AG10803 (cell line): ENCODE measurements around the gene SNRNP35.
A peak's percentile ranks its signal among the peaks of the same experiment; 100 is the strongest.
"Not testable (repeated sequence)": the region's sequence is repeated elsewhere in the genome, so short reads cannot be mapped to it uniquely, and the experiment has no call there.

ENCODE experiments used
- DNase-seq: peaks from one replicate; pipeline ENCODE4 v3.0.0; 2010; ENCODE audit warnings: low read depth
- H3K4me3 ChIP-seq: 2 replicates; pipeline ENCODE4 v1.5.1; 2011; ENCODE audit warnings: mild to moderate bottlenecking, low read length, control low read depth
- TF ChIP-seq, protein P1 (sequence below): conservative IDR thresholded peaks from 2 replicates; pipeline ENCODE4 v1.5.1; 2011; ENCODE audit warnings: mild to moderate bottlenecking, low read length, control low read depth, inconsistent platforms

Gene SNRNP35

DNA sequence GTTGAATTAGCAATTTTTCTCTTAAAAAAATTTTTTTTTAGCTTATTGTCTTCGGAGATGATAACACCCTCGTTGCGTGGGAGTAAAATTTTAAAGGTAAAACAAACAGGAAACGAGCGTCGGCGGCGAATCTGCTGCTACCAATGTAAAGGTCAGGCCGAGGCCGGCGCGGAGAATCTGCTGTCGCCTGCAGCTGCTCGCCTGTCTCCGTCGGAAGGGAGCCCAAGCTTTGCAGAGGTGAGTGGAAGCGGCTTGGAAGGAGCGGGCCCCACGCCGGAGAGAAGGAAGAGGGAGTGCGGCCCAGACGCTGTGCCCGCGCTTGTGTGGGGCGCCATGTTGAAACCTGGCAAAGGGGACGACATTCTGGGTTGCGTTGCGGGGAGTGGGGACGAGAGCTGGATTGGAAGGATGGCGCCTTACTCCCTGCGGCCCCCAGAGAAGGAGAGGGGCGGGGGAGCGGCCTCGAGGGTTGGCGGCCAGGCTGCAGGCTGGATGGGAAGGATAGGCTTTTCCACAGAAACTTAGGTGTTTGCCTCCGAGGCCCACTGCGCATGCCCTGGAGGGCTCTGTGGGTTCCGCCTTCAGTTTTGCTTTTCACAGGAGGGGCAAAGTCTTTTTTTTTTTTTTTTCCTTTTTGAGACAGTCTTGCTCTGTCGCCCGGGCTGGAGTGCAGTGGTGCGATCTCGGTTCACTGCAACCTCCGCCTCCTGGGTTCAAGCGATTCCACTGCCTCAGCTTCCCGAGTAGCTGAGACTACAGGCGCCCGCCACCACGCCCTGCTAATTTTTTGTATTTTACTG lies at the start of gene SNRNP35:
Gene SNRNP35 (plus strand): TSS at position 160 of the 800 bp plus-strand sequence. CDS start 7,402 bp downstream, outside the sequence.
- peak within 1 kb of the TSS; percentile 89 for H3K4me3 ChIP-seq
- DNase-seq: peak; percentile 87
- TF ChIP-seq, protein P1, sequence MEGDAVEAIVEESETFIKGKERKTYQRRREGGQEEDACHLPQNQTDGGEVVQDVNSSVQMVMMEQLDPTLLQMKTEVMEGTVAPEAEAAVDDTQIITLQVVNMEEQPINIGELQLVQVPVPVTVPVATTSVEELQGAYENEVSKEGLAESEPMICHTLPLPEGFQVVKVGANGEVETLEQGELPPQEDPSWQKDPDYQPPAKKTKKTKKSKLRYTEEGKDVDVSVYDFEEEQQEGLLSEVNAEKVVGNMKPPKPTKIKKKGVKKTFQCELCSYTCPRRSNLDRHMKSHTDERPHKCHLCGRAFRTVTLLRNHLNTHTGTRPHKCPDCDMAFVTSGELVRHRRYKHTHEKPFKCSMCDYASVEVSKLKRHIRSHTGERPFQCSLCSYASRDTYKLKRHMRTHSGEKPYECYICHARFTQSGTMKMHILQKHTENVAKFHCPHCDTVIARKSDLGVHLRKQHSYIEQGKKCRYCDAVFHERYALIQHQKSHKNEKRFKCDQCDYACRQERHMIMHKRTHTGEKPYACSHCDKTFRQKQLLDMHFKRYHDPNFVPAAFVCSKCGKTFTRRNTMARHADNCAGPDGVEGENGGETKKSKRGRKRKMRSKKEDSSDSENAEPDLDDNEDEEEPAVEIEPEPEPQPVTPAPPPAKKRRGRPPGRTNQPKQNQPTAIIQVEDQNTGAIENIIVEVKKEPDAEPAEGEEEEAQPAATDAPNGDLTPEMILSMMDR: no peak

DNA sequence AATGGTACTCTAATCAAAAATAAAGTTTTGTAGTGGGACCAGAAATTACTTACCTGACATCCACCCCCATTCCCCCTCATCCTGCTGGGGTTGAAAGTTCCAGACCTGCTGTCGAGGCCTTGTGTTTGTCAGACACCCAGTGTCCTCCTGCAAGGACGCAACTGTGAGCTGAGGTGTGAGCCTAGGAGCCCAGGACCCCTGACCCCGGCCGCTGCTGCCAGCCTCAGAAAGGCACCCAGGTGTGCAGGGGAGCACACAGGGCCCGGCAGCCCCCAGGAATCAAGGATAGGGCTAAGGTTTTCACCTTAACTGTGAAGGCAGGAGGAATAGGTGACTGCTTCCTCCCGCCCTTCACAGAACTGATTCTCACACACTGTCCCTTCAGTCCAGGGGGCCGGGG lies 49.3 kb upstream of the SNRNP35 start:
- not testable (repeated sequence) for DNase-seq, H3K4me3 ChIP-seq

DNA sequence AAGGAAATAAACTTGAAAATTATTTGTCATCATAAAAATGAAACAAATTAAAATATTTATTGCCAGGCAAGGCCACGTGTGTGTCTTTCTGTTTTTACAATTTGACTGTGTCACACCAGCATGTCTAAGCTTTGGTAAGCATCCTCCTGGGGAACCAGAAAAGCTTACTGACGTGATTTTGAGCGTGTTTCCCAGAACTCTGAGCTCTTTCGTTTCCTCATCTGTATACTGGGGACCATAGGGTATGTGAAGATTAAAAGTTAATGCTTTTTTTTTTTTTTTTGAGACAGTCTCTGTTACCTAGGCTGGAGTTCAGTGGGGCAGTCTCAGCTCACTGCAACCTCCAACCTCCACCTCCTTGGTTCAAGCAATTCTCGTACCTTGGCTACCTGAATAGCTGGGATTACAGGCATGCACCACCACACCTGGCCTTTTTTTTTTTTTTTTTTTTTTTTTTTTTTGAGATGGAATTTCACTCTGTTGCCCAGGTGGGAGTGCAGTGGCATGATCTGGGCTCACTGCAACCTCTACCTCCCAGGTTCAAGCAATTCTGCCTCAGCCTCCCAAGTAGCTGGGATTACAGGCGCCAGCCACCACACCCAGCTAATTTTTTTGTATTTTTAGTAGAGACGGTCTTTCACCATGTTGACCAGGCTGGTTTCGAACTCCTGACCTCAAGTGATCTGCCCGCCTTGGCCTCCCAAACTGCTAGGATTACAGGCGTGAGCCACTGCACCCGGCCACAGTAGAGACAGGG lies 48.5 kb upstream of the SNRNP35 start:
- DNase-seq: not testable (repeated sequence)

GRCh38 chr12:123410041-123410412 lies 47.9 kb upstream of the SNRNP35 start:
- no peak for DNase-seq
- H3K4me3 ChIP-seq: no peak overlapping the region
- TF ChIP-seq, protein P1: no peak

More for the DNA sequence above, 48.5 kb upstream of the SNRNP35 start:
- not testable (repeated sequence) for H3K4me3 ChIP-seq

- TF ChIP-seq, protein P1: no peak
- DNase-seq: no peak
These were observed 36.6 kb upstream of the SNRNP35 start for GRCh38 chr12:123421314-123421713.

DNA sequence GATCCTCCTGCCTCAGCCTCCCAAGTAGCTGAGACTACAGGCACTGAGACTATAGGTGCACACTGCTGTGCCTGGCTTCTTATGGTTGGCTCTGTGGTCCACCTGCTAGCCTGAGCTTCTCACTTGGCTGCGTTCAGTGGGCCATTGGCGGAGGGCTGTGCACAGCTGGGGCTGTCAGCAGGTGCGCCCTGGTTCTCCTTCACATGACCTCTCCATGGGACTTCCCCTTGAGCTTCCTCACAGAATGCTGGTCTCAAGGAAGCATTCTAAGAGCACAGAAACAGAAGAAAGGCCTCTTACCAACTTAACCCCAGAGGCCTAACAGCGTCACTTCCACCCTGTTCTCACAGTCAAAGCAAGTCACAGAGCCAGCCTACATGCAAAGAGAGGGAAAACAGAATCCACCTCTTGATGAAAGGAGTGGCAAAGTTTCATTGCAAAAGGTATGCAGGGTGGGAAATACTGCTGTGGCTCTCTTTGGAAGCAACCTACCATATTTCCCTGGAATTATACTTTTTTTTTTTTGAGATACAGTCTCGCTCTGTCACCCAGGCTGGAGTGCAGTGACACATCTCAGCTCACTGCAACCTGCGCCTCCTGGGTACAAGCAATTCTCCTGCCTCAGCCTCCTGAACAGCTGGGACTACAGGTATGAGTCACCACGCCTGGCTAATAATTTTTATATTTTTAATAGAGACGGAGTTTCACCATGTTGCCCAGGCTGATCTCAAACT lies 30.7 kb upstream of the SNRNP35 start:
- TF ChIP-seq, protein P1: no peak
- no peak overlapping the region for H3K4me3 ChIP-seq
- DNase-seq: no peak

More at GRCh38 chr12:123421314-123421713, 36.6 kb upstream of the SNRNP35 start:
- no peak overlapping the region for H3K4me3 ChIP-seq

GRCh38 chr12:123428591-123428990 lies 29.3 kb upstream of the SNRNP35 start:
- no peak for DNase-seq
- TF ChIP-seq, protein P1: no peak
- H3K4me3 ChIP-seq: no peak overlapping the region

GRCh38 chr12:123429101-123429500 lies 28.8 kb upstream of the SNRNP35 start:
- not testable (repeated sequence) for H3K4me3 ChIP-seq, DNase-seq

DNA sequence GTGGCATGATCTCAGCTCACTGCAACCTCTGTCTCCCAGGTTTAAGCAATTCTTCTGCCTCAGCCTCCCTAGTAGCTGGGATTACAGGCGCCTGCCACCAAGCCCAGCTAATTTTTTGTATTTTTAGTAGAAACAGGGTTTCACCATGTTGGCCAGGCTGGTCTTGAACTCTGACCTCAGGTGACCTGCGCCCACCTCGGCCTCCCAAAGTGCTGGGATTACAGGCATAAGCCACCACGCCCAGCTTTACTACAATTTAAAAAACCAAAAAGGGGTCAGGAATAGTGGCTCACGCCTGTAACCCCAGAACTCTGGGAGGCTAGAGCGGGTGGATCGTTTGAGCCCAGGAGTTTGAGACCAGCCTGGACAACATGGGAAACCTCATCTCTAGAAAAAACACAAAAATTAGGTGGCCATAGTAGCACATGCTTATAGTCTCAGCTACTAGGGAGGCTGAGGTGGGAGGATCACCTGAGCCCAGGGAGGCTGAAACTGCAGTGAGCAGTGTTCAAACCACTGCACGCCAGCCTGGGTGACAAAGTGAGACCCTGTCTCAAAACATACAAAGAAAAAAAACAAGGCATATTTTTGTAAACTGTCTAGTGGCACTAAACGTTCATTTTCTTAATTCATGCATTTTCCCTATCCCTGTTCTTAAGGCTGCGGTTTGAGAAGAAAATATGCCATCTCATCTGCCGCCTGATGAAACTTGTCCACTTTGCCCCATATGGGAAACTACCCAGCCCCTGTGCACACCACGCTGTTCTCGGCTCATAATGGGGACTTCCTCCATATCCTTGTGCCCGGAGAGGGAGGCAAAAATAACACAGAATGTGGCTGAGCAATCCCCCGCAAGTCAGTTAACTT lies 25.8 kb upstream of the SNRNP35 start:
- peak; percentile 35 for DNase-seq
- H3K4me3 ChIP-seq: peak overlapping the region; percentile 12; the same call in 1 of the 2 replicates
